ENCODE measurements around the gene NAA35.

The NAA35 gene

DNA sequence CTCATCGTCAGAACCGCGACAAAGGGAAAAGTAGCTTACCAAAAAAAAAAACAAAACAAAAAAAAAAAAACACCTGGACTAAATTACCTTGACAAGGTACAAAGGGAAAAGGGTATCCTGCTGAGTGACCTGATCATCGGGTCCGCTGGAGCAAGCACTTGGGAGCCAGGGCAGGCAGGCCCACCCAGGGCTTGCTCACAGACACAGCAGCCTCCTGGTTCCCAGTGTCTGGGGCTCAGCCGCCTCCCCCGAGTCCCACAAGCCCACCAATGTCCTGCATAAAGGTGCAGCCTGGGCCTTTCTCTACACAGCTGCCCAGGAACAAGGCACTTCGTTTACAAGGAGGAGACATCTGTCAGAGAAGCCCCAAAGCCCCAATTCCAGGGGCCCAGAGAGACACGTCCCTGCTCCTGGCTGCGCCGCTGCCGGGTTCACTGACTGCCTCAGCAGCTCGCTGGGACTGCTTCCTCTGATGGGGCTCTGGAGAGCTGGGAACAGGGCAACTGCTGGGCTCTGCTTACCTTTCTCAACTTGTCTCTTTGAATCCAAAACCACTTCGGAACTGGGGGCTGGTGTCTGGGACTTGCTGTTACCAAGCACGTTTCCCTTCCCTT is 95.0 kb downstream of the NAA35 start:
- Histone ChIP-seq H3K27me3 (ENCODE audit: control insufficient read depth, insufficient read depth, low read length) (no peaks in the 10 kb centered on the region), H3K27ac (ENCODE audit: low read length) (no peak overlapping the region), H3K4me1 (ENCODE audit: control insufficient read depth, low read depth, low read length) (peaks cover 5% of the 10 kb centered on the region), H3K9ac (ENCODE audit: low read length) (no peak overlapping the region), H3K36me3 (ENCODE audit: control insufficient read depth, low read depth, low read length) (peaks cover 18% of the 10 kb centered on the region), H3K4me3 (ENCODE audit: low read length) (no peak overlapping the region), H3K9me3 (ENCODE audit: control insufficient read depth, low read depth, low read length) (no peaks in the 10 kb centered on the region)

DNA sequence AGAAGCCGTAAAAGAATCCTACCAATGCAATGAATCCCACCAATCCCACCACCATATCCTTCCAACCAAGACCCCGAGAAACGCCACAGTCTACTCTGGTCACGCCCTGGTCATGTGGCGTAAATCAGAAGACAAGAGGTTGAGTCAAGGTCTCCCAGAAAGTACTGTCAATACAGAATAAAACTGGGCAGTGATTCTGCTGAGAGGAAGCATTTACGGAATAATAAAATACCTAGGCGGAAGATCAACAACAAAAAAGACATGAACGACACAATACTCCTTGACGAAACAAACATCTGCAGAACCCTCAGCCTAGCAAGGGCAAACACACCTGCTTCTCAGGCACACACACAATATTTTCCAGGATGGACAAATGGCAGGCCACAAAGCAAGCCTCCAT is 95.6 kb downstream of the NAA35 start:
- no peaks in the 10 kb centered on the region for H3K27me3 ChIP-seq (ENCODE audit: control insufficient read depth, insufficient read depth, low read length)
- no peaks in the 10 kb centered on the region for H3K9me3 ChIP-seq (ENCODE audit: control insufficient read depth, low read depth, low read length)
- H3K9ac ChIP-seq (ENCODE audit: low read length), result no peak overlapping the region
- no peak overlapping the region for H3K4me3 ChIP-seq (ENCODE audit: low read length)
- H3K36me3 ChIP-seq (ENCODE audit: control insufficient read depth, low read depth, low read length), result peaks cover 18% of the 10 kb centered on the region
- no peak overlapping the region for H3K27ac ChIP-seq (ENCODE audit: low read length)
- H3K4me1 ChIP-seq (ENCODE audit: control insufficient read depth, low read depth, low read length), result peaks cover 5% of the 10 kb centered on the region

- H3K4me1 ChIP-seq (ENCODE audit: control insufficient read depth, low read depth, low read length), result peaks cover 2% of the 10 kb centered on the region
- H3K27me3 ChIP-seq (ENCODE audit: control insufficient read depth, insufficient read depth, low read length), result no peaks in the 10 kb centered on the region
- no peak overlapping the region for H3K4me3 ChIP-seq (ENCODE audit: low read length)
- peaks cover 2% of the 10 kb centered on the region for H3K36me3 ChIP-seq (ENCODE audit: control insufficient read depth, low read depth, low read length)
- H3K27ac ChIP-seq (ENCODE audit: low read length), result no peak overlapping the region
- H3K9ac ChIP-seq (ENCODE audit: low read length), result no peak overlapping the region
- H3K9me3 ChIP-seq (ENCODE audit: control insufficient read depth, low read depth, low read length), result no peaks in the 10 kb centered on the region
These were observed 99.3 kb downstream of the NAA35 start for GRCh38 chr9:86039991-86040860.

- Histone ChIP-seq H3K27ac (ENCODE audit: low read length) (no peak overlapping the region), H3K27me3 (ENCODE audit: control insufficient read depth, insufficient read depth, low read length) (no peaks in the 10 kb centered on the region), H3K36me3 (ENCODE audit: control insufficient read depth, low read depth, low read length) (peaks cover 2% of the 10 kb centered on the region), H3K9me3 (ENCODE audit: control insufficient read depth, low read depth, low read length) (no peaks in the 10 kb centered on the region), H3K4me3 (ENCODE audit: low read length) (no peak overlapping the region), H3K4me1 (ENCODE audit: control insufficient read depth, low read depth, low read length) (no peaks in the 10 kb centered on the region), H3K9ac (ENCODE audit: low read length) (no peak overlapping the region)
These were observed 99.9 kb downstream of the NAA35 start for GRCh38 chr9:86040861-86041155.

DNA sequence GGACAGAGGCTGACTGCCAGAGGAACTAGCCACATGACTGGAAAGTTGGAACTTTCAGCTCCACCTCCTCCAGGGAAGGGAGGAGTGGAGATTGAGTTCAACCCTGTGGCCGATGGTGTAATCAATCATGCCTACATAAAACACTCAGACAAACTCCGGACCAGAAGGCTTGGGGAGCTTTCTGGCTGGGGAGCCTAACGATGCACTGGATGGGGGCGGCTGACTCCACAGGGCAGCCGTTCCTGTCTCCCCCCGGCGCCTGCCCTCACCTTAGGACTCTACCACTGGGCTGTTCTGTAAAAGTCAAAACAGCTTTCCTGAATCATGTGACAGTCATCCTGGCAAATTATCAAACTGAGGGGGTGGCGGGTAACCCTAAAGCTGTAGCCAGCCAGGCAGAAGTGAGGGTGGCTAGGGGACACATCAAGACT is 100.4 kb downstream of the NAA35 start:
- no peaks in the 10 kb centered on the region for H3K27me3 ChIP-seq (ENCODE audit: control insufficient read depth, insufficient read depth, low read length)
- H3K9ac ChIP-seq (ENCODE audit: low read length), result no peak overlapping the region
- H3K4me1 ChIP-seq (ENCODE audit: control insufficient read depth, low read depth, low read length), result no peaks in the 10 kb centered on the region
- no peak overlapping the region for H3K27ac ChIP-seq (ENCODE audit: low read length)
- peaks cover 2% of the 10 kb centered on the region for H3K36me3 ChIP-seq (ENCODE audit: control insufficient read depth, low read depth, low read length)
- no peaks in the 10 kb centered on the region for H3K9me3 ChIP-seq (ENCODE audit: control insufficient read depth, low read depth, low read length)
- no peak overlapping the region for H3K4me3 ChIP-seq (ENCODE audit: low read length)

DNA sequence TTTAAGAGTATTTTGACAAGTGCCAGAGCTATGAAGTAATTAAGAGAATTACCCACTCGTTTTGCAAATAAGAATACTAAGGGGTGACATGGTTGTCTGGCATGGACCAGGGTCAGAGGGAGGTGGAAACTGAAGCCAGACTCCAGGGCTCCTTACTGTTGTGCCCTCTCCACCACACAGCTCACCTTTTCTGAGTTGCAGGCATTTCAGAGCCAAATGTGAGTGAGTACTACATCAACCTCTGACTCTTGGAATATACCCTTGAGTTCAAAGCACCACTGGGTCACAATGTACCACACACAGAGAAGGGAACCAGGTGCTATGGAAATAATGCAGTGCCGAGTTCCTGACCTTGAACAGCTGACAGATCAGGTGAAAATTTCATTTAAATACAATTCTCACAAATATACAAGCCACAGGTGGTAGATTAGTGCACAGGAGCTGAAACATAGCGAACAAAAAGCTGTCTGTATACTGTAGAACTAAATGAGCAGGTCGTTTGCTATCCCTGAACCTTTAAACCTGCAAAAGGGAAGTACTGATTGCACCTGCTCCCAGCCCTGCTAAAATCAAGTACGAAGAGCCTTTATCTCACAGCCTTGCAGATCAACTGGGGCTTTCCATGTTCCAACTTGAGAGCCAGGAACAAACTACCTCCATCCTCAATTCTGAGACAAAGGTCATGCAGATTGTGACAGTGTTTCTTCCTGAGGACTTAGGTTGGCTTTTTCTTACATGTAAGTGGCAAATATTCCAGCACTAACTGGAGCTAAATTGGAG is 101.4 kb downstream of the NAA35 start:
- H3K4me1 ChIP-seq (ENCODE audit: control insufficient read depth, low read depth, low read length), result no peaks in the 10 kb centered on the region
- H3K9me3 ChIP-seq (ENCODE audit: control insufficient read depth, low read depth, low read length), result no peaks in the 10 kb centered on the region
- H3K4me3 ChIP-seq (ENCODE audit: low read length), result no peak overlapping the region
- H3K9ac ChIP-seq (ENCODE audit: low read length), result no peak overlapping the region
- H3K27ac ChIP-seq (ENCODE audit: low read length), result no peak overlapping the region
- H3K36me3 ChIP-seq (ENCODE audit: control insufficient read depth, low read depth, low read length), result peaks cover 2% of the 10 kb centered on the region
- no peaks in the 10 kb centered on the region for H3K27me3 ChIP-seq (ENCODE audit: control insufficient read depth, insufficient read depth, low read length)

DNA sequence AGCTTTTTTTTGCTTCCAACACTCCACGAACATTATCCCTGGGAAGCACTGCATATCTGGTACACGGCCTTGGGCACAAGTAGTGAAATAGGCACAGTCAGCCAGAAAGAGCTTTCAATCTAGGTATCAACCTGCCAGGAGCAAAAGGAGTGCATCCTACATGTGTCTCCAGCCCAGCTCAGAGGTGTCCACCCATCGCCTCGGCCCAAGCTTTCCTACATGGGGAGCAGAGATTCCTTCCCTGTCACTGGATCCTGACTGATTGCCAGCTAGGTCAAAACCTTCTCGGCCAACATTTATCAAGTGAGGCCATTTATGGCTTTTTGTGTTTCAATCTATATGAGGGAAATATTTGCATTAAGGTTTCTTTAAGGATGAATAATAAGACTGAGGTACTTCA is 102.6 kb downstream of the NAA35 start:
- peaks cover 2% of the 10 kb centered on the region for H3K36me3 ChIP-seq (ENCODE audit: control insufficient read depth, low read depth, low read length)

GRCh38 chr9:86043999-86044398 is 103.1 kb downstream of the NAA35 start:
- Histone ChIP-seq H3K9ac (ENCODE audit: low read length) (no peak overlapping the region), H3K9me3 (ENCODE audit: control insufficient read depth, low read depth, low read length) (no peaks in the 10 kb centered on the region), H3K36me3 (ENCODE audit: control insufficient read depth, low read depth, low read length) (peaks cover 2% of the 10 kb centered on the region), H3K27ac (ENCODE audit: low read length) (no peak overlapping the region), H3K27me3 (ENCODE audit: control insufficient read depth, insufficient read depth, low read length) (no peaks in the 10 kb centered on the region), H3K4me3 (ENCODE audit: low read length) (no peak overlapping the region), H3K4me1 (ENCODE audit: control insufficient read depth, low read depth, low read length) (no peaks in the 10 kb centered on the region)

More for the DNA sequence above, 102.6 kb downstream of the NAA35 start:
- no peak overlapping the region for H3K9ac ChIP-seq (ENCODE audit: low read length)
- H3K27ac ChIP-seq (ENCODE audit: low read length), result no peak overlapping the region
- H3K4me3 ChIP-seq (ENCODE audit: low read length), result no peak overlapping the region
- H3K4me1 ChIP-seq (ENCODE audit: control insufficient read depth, low read depth, low read length), result no peaks in the 10 kb centered on the region
- H3K27me3 ChIP-seq (ENCODE audit: control insufficient read depth, insufficient read depth, low read length), result no peaks in the 10 kb centered on the region
- no peaks in the 10 kb centered on the region for H3K9me3 ChIP-seq (ENCODE audit: control insufficient read depth, low read depth, low read length)

DNA sequence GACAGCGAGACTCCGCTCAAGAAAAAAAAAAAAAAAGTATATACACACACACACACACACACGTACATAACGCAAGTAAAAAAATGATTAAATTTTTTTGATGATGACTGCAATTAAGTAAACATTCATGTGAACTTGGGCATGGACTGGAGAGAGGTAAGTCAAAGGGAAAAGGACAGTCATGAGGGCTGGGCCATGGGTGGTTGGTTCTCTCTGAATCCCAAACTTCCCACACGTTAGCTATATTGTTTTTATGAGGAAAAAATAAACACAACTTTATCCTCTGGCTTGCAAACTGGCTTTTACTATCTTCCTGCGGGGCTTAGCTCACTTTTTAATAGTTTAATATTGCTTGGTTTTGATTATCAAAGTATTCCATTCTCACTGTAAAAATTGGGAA is 104.7 kb downstream of the NAA35 start:
- peaks cover 2% of the 10 kb centered on the region for H3K36me3 ChIP-seq (ENCODE audit: control insufficient read depth, low read depth, low read length)
- H3K27me3 ChIP-seq (ENCODE audit: control insufficient read depth, insufficient read depth, low read length), result no peaks in the 10 kb centered on the region
- no peaks in the 10 kb centered on the region for H3K4me1 ChIP-seq (ENCODE audit: control insufficient read depth, low read depth, low read length)
- no peak overlapping the region for H3K9ac ChIP-seq (ENCODE audit: low read length)
- no peaks in the 10 kb centered on the region for H3K9me3 ChIP-seq (ENCODE audit: control insufficient read depth, low read depth, low read length)
- H3K27ac ChIP-seq (ENCODE audit: low read length), result no peak overlapping the region
- H3K4me3 ChIP-seq (ENCODE audit: low read length), result no peak overlapping the region

DNA sequence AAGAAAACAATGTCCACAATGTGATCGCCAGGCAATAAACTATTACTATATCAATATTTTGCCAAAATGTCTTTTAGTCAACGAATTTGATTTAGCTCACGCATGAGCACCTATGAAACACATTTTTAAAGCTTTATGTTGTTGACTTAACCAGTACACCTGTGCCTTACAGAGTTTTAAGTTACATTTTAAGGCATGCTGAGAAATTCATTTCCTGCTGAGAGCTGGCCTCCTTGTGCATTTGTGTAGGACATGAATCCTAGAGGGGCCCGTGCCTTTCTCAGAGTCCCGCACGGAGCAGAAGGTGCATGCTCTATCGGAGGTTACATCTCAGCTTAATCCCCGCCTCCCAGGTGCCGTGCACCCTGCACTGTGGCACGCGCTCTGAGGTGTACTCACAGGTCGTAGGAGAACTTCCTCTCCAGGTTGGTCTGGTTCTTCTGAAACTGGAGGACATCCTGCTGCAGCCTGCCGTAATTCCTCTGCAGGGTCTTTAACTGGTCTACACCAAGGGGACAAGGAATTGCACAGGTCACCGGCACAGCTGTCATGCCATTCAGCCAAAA is 105.2 kb downstream of the NAA35 start:
- no peaks in the 10 kb centered on the region for H3K9me3 ChIP-seq (ENCODE audit: control insufficient read depth, low read depth, low read length)
- H3K4me1 ChIP-seq (ENCODE audit: control insufficient read depth, low read depth, low read length), result no peaks in the 10 kb centered on the region
- H3K27me3 ChIP-seq (ENCODE audit: control insufficient read depth, insufficient read depth, low read length), result no peaks in the 10 kb centered on the region
- H3K27ac ChIP-seq (ENCODE audit: low read length), result no peak overlapping the region
- no peak overlapping the region for H3K4me3 ChIP-seq (ENCODE audit: low read length)
- H3K9ac ChIP-seq (ENCODE audit: low read length), result no peak overlapping the region
- peaks cover 2% of the 10 kb centered on the region for H3K36me3 ChIP-seq (ENCODE audit: control insufficient read depth, low read depth, low read length)

- Histone ChIP-seq H3K4me1 (ENCODE audit: control insufficient read depth, low read depth, low read length) (no peaks in the 10 kb centered on the region), H3K27me3 (ENCODE audit: control insufficient read depth, insufficient read depth, low read length) (no peaks in the 10 kb centered on the region), H3K27ac (ENCODE audit: low read length) (no peak overlapping the region), H3K4me3 (ENCODE audit: low read length) (no peak overlapping the region), H3K36me3 (ENCODE audit: control insufficient read depth, low read depth, low read length) (peaks cover 2% of the 10 kb centered on the region), H3K9me3 (ENCODE audit: control insufficient read depth, low read depth, low read length) (no peaks in the 10 kb centered on the region), H3K9ac (ENCODE audit: low read length) (no peak overlapping the region)
These were observed 106.0 kb downstream of the NAA35 start for GRCh38 chr9:86046930-86047341.

Measured in iPS-18a (cell line).